MG63 (cell line): Measurements from ENCODE around the gene SMAD3. TPM values are rescaled to one million over a fixed set of nuclear protein-coding genes. Genes with fewer than 3 reads are reported as not detected.
A peak's percentile ranks its signal among the peaks of the same experiment; 100 is the strongest.

Experiments used
- DNase-seq: peaks from one replicate; pipeline ENCODE4 v3.0.0-alpha.2; 2020
- H3K27me3 ChIP-seq: fragments of 250-450 bp; sonication (Bioruptor Pico); 2 replicates; pipeline ENCODE4 v1.5.1; 2020; ENCODE audit warnings: mild to moderate bottlenecking, moderate library complexity
- H3K36me3 ChIP-seq: fragments of 250-450 bp; sonication (Bioruptor Pico); 2 replicates; pipeline ENCODE4 v1.5.1; 2020; ENCODE audit warnings: mild to moderate bottlenecking, moderate library complexity
- H3K4me3 ChIP-seq: fragments of 250-450 bp; sonication (Bioruptor Pico); 2 replicates; pipeline ENCODE4 v1.5.1; 2020; ENCODE audit warnings: mild to moderate bottlenecking, moderate library complexity
- H3K9me3 ChIP-seq: fragments of 250-450 bp; sonication (Bioruptor Pico); 2 replicates; pipeline ENCODE4 v1.5.1; 2020; ENCODE audit warnings: mild to moderate bottlenecking, moderate library complexity
- total RNA-seq: library from RNA; depleted of rRNA; stranded (reverse); fragments of >200 nt; shearing (Covaris generic); gene quantifications from 2 replicates; pipeline ENCODE4 v1.2.3, GENCODE V29; 2014; ENCODE audit warnings: low replicate concordance

SMAD3 gene
- total RNA-seq, 1 experiment from 2014 or later = 38.2 TPM

GRCh38 chr15:67097930-67098740, 32.7 kb downstream of the SMAD3 start:
- H3K9me3 ChIP-seq = no peaks in the 10 kb centered on the region
- H3K4me3 ChIP-seq = peak overlapping the region; percentile 31
- no peaks in the 10 kb centered on the region for H3K27me3 ChIP-seq
- peaks cover 81% of the 10 kb centered on the region for H3K36me3 ChIP-seq
- peak; percentile 89 for DNase-seq

DNA sequence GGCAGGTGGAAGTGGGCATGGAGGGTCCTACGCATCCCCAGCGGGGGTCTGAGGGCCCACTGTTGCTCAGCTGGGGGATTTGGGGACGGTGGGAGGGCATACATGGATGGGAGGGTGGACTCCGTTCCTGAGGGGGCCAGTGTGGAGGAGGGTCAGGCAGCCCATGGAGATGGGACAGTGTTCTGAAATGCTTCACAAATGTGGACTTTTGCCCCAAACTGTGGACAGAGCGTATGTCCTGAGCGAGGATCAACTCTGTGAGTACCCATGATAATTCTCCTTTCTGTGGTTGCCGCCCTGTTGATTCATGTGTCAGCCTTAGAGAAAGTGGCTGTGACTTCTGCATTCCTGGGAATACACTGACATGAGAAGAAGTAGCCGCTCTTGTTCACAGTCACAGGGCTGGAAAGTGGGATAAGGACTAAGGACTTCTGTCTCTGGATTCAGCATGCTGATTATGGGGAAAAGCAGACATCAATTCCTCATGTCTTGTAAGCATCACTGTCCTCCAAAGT, 33.4 kb downstream of the SMAD3 start:
- peak overlapping the region; percentile 31 for H3K4me3 ChIP-seq
- no peaks in the 10 kb centered on the region for H3K27me3 ChIP-seq
- no peak for DNase-seq

GRCh38 chr15:67100124-67100791, 34.9 kb downstream of the SMAD3 start:
- Histone ChIP-seq H3K27me3 (no peaks in the 10 kb centered on the region), H3K36me3 (peaks cover 79% of the 10 kb centered on the region), H3K4me3 (no peak overlapping the region), H3K9me3 (no peaks in the 10 kb centered on the region)
- DNase-seq = no peak

More for the DNA sequence above, 33.4 kb downstream of the SMAD3 start:
- H3K9me3 ChIP-seq = no peaks in the 10 kb centered on the region
- H3K36me3 ChIP-seq = peaks cover 81% of the 10 kb centered on the region

DNA sequence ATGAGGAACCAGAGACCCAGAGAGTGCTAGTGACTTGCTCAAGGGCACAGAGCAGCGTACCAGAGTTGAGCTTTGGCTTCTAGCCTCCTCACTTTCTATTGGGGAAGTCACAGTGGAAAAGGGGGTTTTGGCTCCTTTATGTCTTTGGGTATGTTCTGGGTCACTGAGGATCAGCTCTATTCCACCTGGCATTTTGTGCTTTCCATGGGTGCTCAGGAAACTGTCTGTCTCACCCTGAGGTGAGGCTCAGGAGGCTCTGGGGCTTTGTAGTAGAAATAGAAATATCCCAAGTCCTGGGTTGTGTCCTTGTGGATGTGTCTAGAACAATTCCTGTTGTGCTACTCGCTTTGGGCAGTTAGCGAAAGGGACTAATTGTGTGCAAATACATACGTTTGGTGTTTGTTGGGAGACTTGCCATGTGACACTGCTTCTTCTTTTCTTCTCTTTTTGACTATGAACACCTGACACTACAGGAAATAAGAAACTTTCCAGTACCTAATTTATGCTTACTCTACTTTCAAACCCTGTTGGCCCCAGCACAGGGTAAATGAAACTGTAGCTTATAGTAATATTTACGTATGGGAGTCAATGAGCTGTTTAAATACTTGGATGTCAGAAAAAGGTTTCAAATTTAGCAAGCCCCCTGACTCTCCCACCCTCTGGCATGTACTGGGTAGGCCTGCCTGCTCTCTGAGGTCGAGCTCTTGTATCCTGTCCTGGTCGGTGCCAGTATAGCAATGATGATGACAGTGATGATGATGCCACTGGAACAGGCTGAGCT, 35.6 kb downstream of the SMAD3 start:
- no peaks in the 10 kb centered on the region for H3K9me3 ChIP-seq
- no peaks in the 10 kb centered on the region for H3K27me3 ChIP-seq
- H3K36me3 ChIP-seq = peaks cover 78% of the 10 kb centered on the region
- H3K4me3 ChIP-seq = no peak overlapping the region
- no peak for DNase-seq

DNA sequence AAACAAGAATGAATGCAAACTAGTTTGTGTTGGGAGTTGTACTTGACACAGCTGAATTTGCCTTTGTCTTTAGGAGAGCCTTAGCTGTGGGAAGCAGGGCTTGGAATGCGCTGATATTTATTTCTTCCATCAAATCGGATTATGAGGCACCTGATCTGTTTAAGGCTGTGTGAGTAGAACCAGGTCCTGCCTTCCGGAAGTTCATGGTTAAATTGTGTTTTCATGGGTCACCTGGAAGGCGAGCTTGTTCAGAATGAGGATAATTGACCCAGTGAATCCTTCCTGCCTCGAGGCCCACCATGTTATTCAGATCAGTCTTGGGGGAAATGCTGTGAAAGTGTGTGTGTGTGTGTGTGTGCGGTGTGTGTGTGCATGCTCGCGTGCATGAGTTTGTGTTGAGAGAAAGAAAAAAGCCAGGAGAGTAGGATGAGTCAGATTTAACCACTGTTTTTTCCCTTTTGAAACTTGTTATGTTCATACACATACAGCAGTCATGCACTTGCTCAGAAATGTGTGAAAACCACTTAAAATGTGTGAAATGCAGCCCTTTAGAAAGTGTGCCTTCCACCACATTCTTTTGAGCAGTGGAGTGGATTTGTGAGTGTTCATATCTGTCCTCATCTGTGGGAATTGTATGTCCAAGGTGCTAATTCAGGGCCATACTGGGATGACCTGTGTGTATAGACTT, 36.7 kb downstream of the SMAD3 start:
- Histone ChIP-seq H3K27me3 (no peaks in the 10 kb centered on the region), H3K4me3 (no peak overlapping the region), H3K36me3 (peaks cover 74% of the 10 kb centered on the region), H3K9me3 (no peaks in the 10 kb centered on the region)
- no peak for DNase-seq

- DNase-seq = no peak
- no peaks in the 10 kb centered on the region for H3K9me3 ChIP-seq
- H3K27me3 ChIP-seq = no peaks in the 10 kb centered on the region
- H3K4me3 ChIP-seq = no peak overlapping the region
- peaks cover 74% of the 10 kb centered on the region for H3K36me3 ChIP-seq
Measured at GRCh38 chr15:67102599-67102929, 37.2 kb downstream of the SMAD3 start.

DNA sequence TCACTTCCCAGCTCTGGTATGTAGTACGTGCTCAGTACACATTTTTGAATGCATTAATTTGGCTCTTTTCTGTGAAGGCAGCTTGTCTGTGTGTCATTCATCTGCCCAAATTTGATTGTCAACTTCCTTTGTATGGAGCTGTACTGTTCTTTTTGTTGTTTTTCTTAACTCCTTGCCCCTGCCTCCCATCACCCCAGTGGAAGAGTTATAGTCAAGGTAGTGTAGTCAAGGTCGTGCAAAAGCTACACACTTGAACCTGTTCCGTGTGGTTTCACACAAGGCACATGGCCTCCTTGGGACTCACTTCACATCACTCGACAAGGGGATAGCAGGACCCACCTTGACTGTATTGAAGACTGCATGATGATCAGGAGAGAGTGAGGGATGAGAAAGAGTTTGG, 37.6 kb downstream of the SMAD3 start:
- no peak overlapping the region for H3K4me3 ChIP-seq
- H3K36me3 ChIP-seq = peaks cover 72% of the 10 kb centered on the region
- no peaks in the 10 kb centered on the region for H3K27me3 ChIP-seq
- no peaks in the 10 kb centered on the region for H3K9me3 ChIP-seq
- no peak for DNase-seq

- H3K4me3 ChIP-seq = no peak overlapping the region
- H3K9me3 ChIP-seq = no peaks in the 10 kb centered on the region
- H3K36me3 ChIP-seq = peaks cover 76% of the 10 kb centered on the region
- DNase-seq = no peak
- no peaks in the 10 kb centered on the region for H3K27me3 ChIP-seq
Measured at GRCh38 chr15:67103432-67103831, 38.0 kb downstream of the SMAD3 start.

GRCh38 chr15:67103869-67104268, 38.5 kb downstream of the SMAD3 start:
- Histone ChIP-seq H3K27me3 (no peaks in the 10 kb centered on the region), H3K4me3 (no peak overlapping the region), H3K36me3 (peaks cover 77% of the 10 kb centered on the region), H3K9me3 (no peaks in the 10 kb centered on the region)
- DNase-seq = no peak

- H3K27me3 ChIP-seq = no peaks in the 10 kb centered on the region
- no peak for DNase-seq
- H3K9me3 ChIP-seq = no peaks in the 10 kb centered on the region
- peaks cover 77% of the 10 kb centered on the region for H3K36me3 ChIP-seq
- H3K4me3 ChIP-seq = no peak overlapping the region
Measured at GRCh38 chr15:67104510-67104909, 39.1 kb downstream of the SMAD3 start.

GRCh38 chr15:67105065-67105951, 39.9 kb downstream of the SMAD3 start:
- Histone ChIP-seq H3K36me3 (peaks cover 80% of the 10 kb centered on the region), H3K9me3 (no peaks in the 10 kb centered on the region), H3K27me3 (no peaks in the 10 kb centered on the region), H3K4me3 (no peak overlapping the region)
- DNase-seq = peak; percentile 96

DNA sequence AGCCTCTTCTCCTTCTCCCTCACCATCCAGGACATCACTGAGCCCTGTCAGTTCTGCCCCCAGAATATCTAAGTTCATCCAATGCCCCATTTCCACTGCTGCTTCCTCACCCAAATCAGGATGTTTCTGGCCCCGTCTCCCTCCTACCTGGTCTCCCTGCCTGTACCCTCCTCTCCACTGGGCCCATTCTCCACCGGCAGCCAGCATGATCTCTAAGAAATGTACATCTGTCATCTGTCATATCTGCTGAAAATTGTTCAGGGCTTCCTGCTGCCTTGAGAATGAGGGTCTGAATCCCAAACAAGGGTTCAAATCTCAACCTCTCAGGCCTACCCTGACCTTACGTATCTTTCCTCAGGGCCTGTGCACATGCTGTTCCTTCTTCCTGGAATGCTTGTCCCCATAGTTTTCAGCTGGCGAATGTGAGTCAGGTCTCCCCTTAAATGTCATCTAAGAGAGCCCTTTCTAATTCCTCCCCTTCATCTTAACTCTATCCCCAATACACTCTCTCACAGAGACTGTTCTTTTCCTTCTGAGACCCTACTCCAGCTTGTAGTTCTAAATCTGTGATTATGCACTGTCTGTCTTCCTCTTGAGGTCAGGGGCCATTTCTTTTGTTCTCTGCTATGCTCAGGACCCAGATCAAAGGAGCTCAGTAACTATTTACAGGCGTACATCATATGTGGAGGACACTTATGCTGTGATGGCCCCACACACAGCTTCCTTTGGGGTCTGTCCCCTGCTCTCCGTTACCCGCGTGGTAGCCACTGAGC, 40.8 kb downstream of the SMAD3 start:
- Histone ChIP-seq H3K9me3 (peaks cover 2% of the 10 kb centered on the region), H3K27me3 (no peaks in the 10 kb centered on the region), H3K36me3 (peaks cover 81% of the 10 kb centered on the region), H3K4me3 (no peak overlapping the region)
- DNase-seq = no peak

- no peaks in the 10 kb centered on the region for H3K27me3 ChIP-seq
- peaks cover 7% of the 10 kb centered on the region for H3K9me3 ChIP-seq
- no peak for DNase-seq
- H3K4me3 ChIP-seq = no peak overlapping the region
- H3K36me3 ChIP-seq = peaks cover 82% of the 10 kb centered on the region
Measured at GRCh38 chr15:67106764-67107013, 41.3 kb downstream of the SMAD3 start.

DNA sequence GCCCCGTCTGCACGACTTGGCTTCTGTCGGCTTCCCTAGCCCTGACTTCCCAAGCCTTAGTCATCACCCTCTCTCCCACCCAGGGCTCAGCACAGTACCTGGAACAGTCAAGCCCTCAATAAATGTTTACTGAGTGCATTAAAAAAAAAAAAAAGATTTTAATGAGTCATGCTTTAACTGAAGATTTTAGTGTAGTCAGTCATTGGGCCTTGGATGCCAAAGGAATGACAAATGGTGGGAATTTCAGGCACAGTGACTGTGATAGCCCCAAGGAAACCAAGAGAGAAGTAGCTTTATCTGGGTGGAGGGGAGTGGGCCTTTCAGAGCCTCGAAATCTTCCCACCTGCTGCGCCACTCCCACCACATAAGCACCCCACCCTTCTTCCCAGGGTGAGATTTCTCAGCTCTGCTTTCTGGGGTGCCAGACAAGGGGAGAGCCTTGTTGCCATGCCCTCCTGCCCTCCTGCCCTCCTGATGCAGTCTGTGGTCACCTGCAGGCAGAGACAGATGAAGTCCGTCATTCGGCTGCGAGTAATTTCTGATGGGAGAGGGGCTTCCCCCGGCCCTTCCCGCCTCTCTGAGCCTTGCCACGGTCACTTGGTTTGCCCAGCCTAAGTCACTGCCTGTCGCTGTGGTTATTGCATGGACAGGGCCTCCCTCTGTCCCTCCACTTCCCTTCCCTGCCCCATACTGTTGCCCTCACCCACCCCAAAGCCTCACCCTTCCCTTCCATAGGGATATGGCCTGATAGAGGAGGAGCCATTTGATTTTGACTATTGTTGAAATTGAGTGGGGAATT, 41.8 kb downstream of the SMAD3 start:
- DNase-seq = peak; percentile 99
- Histone ChIP-seq H3K27me3 (no peaks in the 10 kb centered on the region), H3K9me3 (peaks cover 8% of the 10 kb centered on the region), H3K36me3 (peaks cover 82% of the 10 kb centered on the region), H3K4me3 (no peak overlapping the region)
